Neutrophil (primary cell): ENCODE measurements around the gene RANBP6.

Experiments
- H3K27ac ChIP-seq: fragments of 200-600 bp; sonication (generic); 2 replicates; pipeline ENCODE4 v1.5.1; 2016; ENCODE audit warnings: mild to moderate bottlenecking, moderate library complexity
- H3K27me3 ChIP-seq: fragments of 200-600 bp; sonication (generic); 2 replicates; pipeline ENCODE4 v1.6.0; 2016; ENCODE audit warnings: mild to moderate bottlenecking
- H3K36me3 ChIP-seq: fragments of 200-600 bp; sonication (generic); 2 replicates; pipeline ENCODE4 v1.5.1; 2017
- H3K4me1 ChIP-seq, 2 experiments: fragments of 200-600 bp in 1 of 2; sonication (generic) in 1 of 2; 1 replicate in 1 of 2; 2 replicates in 1 of 2; pipeline versions ENCODE4 v1.5.1 to v1.6.1; 2013 to 2016; ENCODE audit warnings: low read depth in 1 of 2, low read length in 1 of 2, mild to moderate bottlenecking in 1 of 2, moderate library complexity in 1 of 2; ENCODE audit not compliant: control insufficient read depth in 1 of 2, insufficient read depth in 1 of 2
- H3K4me3 ChIP-seq, 2 experiments: fragments of 200-600 bp in 1 of 2; sonication (generic) in 1 of 2; 1 replicate in 1 of 2; 2 replicates in 1 of 2; pipeline ENCODE4 v1.5.1; 2013 to 2016; ENCODE audit warnings: low read depth in 1 of 2, low read length in 1 of 2, mild to moderate bottlenecking in 1 of 2, moderate library complexity in 1 of 2
- H3K9me3 ChIP-seq: fragments of 200-600 bp; sonication (generic); 2 replicates; pipeline ENCODE4 v1.5.1; 2016
- TF ChIP-seq, protein P1 (sequence below): fragments of 200-600 bp; sonication (generic); IDR thresholded peaks from 2 replicates; pipeline ENCODE4 v1.5.1; 2016; ENCODE audit warnings: antibody characterized with exemption

Gene RANBP6

GRCh38 chr9:5971740-5972139, 43.7 kb downstream of the RANBP6 start:
- Histone ChIP-seq H3K4me3 (no peak overlapping the region), H3K27ac (no peak overlapping the region), H3K36me3 (peaks cover 38% of the 10 kb centered on the region), H3K27me3 (no peaks in the 10 kb centered on the region), H3K9me3 (no peaks in the 10 kb centered on the region), H3K4me1 (no peaks in the 10 kb centered on the region)
- TF ChIP-seq, protein P1, sequence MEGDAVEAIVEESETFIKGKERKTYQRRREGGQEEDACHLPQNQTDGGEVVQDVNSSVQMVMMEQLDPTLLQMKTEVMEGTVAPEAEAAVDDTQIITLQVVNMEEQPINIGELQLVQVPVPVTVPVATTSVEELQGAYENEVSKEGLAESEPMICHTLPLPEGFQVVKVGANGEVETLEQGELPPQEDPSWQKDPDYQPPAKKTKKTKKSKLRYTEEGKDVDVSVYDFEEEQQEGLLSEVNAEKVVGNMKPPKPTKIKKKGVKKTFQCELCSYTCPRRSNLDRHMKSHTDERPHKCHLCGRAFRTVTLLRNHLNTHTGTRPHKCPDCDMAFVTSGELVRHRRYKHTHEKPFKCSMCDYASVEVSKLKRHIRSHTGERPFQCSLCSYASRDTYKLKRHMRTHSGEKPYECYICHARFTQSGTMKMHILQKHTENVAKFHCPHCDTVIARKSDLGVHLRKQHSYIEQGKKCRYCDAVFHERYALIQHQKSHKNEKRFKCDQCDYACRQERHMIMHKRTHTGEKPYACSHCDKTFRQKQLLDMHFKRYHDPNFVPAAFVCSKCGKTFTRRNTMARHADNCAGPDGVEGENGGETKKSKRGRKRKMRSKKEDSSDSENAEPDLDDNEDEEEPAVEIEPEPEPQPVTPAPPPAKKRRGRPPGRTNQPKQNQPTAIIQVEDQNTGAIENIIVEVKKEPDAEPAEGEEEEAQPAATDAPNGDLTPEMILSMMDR: no peak
